DOHH2 (cell line): Measurements from ENCODE around the gene HLA-DRB1.
"Not testable (repeated sequence)": the region's sequence is repeated elsewhere in the genome, so short reads cannot be mapped to it uniquely, and the experiment has no call there.

ENCODE experiments used
- CTCF ChIP-seq: fragments of 200-600 bp; sonication (generic); IDR thresholded peaks from one replicate; pipeline ENCODE4 v1.5.1; 2014; ENCODE audit warnings: antibody characterized with exemption, mild to moderate bottlenecking, low read depth, low read length; ENCODE audit not compliant: poor library complexity, severe bottlenecking
- EZH2phosphoT487 ChIP-seq: fragments of 200-600 bp; sonication (generic); IDR thresholded peaks from 2 replicates; pipeline ENCODE4 v1.6.1; 2017; ENCODE audit warnings: borderline replicate concordance, mild to moderate bottlenecking, antibody characterized with exemption, low read length, moderate library complexity, mixed read lengths

GRCh38 chr6:32629793-32630192 is 40.1 kb upstream of the HLA-DRB1 start:
- not testable (repeated sequence) for TF ChIP-seq CTCF, EZH2phosphoT487
